Tibial nerve (tissue), 4 donors: ENCODE data around the gene SLC2A2. TPM values are rescaled to one million over a fixed set of nuclear protein-coding genes. Genes with fewer than 3 reads are reported as not detected.

Experiments used
- DNase-seq, 2 donors: peaks; one replicate each; pipeline ENCODE4 v3.0.0-alpha.2; 2019; ENCODE audit warnings: low spot score in 2 of 2
- H3K27ac ChIP-seq, 4 donors: fragments of 200-600 bp; sonication (generic) in 3 of 4; one replicate each; pipeline ENCODE4 v1.5.1; 2017 to 2019; ENCODE audit warnings: mild to moderate bottlenecking in 1 of 4
- H3K27me3 ChIP-seq, 2 donors: fragments of 200-600 bp; sonication (generic) in 1 of 2; one replicate each; pipeline versions ENCODE4 v1.5.1 to v1.6.0; 2017 to 2019
- H3K36me3 ChIP-seq, 3 donors: fragments of 200-600 bp; sonication (generic); one replicate each; pipeline ENCODE4 v1.5.1; 2018 to 2019
- H3K4me1 ChIP-seq, 4 donors: fragments of 200-600 bp; sonication (generic) in 3 of 4; one replicate each; pipeline ENCODE4 v1.5.1; 2017 to 2019
- H3K4me3 ChIP-seq, 4 donors: fragments of 200-600 bp; sonication (generic) in 3 of 4; one replicate each; pipeline ENCODE4 v1.5.1; 2017 to 2019; ENCODE audit warnings: mild to moderate bottlenecking in 1 of 4, moderate library complexity in 1 of 4
- H3K9me3 ChIP-seq, 4 donors: fragments of 200-600 bp; sonication (generic) in 3 of 4; one replicate each; pipeline ENCODE4 v1.5.1; 2017 to 2019
- CTCF ChIP-seq, 5 experiments: fragments of 200-600 bp in 3 of 5; fragments of 450-650 bp in 2 of 5; sonication (generic) in 3 of 5; IDR thresholded peaks; one replicate each; pipeline ENCODE4 v1.5.1; 2016 to 2019; ENCODE audit warnings: antibody characterized with exemption in 5 of 5, mild to moderate bottlenecking in 3 of 5, moderate library complexity in 2 of 5
- EP300 ChIP-seq, 2 donors: sonication (generic); formaldehyde crosslinking; IDR thresholded peaks; one replicate each; pipeline ENCODE4 v1.6.1; 2017; ENCODE audit warnings: antibody characterized with exemption in 2 of 2, mild to moderate bottlenecking in 1 of 2
- POLR2A ChIP-seq, 2 donors: fragments of 450-650 bp; IDR thresholded peaks; one replicate each; pipeline ENCODE4 v1.6.1; 2017; ENCODE audit warnings: antibody characterized with exemption in 2 of 2, mild to moderate bottlenecking in 2 of 2, moderate library complexity in 2 of 2
- WGBS, 2 donors: methylation state at CpG; one replicate each; pipeline ENCODE4 v1.1.5; 2018; 5-methylcytosine and 5-hydroxymethylcytosine counted together
- total RNA-seq, 4 donors: library from RNA; depleted of rRNA; stranded (reverse); fragments of >200 nt; gene quantifications; one replicate each; pipeline ENCODE4 v1.1.0, GENCODE V29; 2016

Gene SLC2A2
- total RNA-seq, 4 donors from 2014 or later = not detected

DNA sequence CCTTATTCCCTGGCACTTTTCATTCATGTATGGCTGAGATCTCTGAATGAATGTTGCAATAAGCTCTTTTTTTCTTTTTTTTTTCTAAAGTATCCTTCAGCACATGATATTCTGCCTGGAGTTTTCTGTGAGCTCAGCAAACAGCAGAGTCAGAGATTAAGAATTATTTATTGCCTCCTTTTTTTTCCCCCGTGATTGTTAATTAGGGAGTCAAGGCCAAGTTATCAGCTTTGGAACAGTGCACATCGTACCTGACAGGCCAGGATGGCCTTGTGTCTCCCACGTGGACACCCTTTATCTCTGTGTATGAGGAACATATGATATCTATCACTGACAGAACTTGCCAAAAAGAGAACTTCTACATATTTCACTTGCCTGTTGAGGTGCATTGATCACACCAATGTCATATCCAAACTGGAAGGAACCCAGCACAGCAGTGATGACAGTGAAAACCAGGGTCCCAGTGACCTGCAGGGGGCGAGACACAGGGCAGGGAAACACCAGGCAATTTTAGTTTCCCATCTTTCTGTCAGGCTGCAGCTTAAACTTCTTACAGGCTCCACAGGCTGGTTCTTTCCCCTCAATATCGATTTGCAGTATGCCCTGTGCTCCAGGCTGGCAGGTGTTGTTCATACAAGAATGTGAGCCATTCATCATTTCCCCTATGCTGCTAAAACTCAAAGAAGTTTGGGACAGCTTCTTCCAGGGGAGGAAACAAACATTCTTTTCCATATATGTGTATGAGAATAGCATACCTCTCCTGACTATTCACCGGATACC, 8.2 kb downstream of the SLC2A2 start:
- WGBS, 2 donors = 67 to 72% methylated on average over 6 of the region's 6 CpGs
- TF ChIP-seq CTCF (IDR thresholded peaks at IDR 0.05) (no peak), EP300 (IDR thresholded peaks at IDR 0.05) (no peak), POLR2A (IDR thresholded peaks at IDR 0.05) (no peak)

DNA sequence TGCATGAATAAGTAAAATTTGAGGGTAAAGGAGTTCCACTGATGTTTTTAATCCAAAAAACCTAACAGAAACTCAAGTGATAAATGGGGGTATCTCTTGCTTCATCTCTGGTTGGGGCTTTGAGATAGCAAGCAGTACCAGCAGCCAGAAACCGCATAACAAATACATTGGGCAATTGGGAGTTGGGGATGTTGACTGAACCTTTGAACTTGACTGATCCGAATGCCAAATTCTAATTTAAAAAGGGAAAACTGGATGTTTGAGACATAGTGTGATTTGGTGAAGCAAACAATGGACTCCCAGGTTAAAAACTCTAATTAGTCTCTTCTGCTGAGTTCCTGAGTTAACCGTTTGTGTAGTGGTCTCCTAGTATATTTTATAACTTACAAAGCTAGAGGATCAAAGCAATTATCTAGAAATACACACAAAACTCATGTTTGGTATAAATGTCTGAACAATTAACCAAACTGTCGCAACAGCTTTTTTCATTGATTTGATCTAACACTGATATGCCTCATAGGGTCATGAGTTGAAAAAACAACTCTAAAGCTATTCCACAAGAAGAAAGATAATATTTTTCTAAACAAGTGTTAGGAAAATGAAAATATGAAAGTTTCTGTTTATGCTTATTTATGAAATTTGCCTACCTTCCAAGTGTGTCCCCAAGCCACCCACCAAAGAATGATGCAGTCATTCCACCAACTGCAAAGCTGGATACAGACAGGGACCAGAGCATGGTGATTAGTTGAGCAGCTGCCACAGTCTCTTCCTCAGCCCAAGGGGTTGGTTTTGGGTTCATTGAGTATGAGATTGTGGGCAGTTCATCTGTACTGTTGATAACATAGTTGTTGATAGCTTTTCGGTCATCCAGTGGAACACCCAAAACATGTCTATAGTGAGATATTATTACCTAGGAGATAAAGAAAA, 12.4 kb downstream of the SLC2A2 start:
- H3K4me1 ChIP-seq = peaks cover 0 to 7% (median 0%) of the 10 kb centered on the region in 4 donors
- H3K4me3 ChIP-seq = no peak overlapping the region
- H3K27me3 ChIP-seq = no peaks in the 10 kb centered on the region
- 57 to 62% methylated on average over 5 of the region's 5 CpGs for whole genome bisulfite sequencing, 2 donors
- no peak overlapping the region for H3K27ac ChIP-seq
- no peak for TF ChIP-seq EP300 (IDR thresholded peaks at IDR 0.05)
- TF ChIP-seq CTCF (IDR thresholded peaks at IDR 0.05) = no peak
- TF ChIP-seq POLR2A (IDR thresholded peaks at IDR 0.05) = no peak
- H3K9me3 ChIP-seq = no peaks in the 10 kb centered on the region
- H3K36me3 ChIP-seq = no peaks in the 10 kb centered on the region
- no peak for DNase-seq

More for the DNA sequence above, 8.2 kb downstream of the SLC2A2 start:
- DNase-seq = no peak
- H3K27me3 ChIP-seq = no peaks in the 10 kb centered on the region
- H3K27ac ChIP-seq = no peak overlapping the region
- peaks cover 0 to 7% (median 0%) of the 10 kb centered on the region in 4 donors for H3K4me1 ChIP-seq
- H3K36me3 ChIP-seq = no peaks in the 10 kb centered on the region
- no peaks in the 10 kb centered on the region for H3K9me3 ChIP-seq
- no peak overlapping the region for H3K4me3 ChIP-seq

GRCh38 chr3:171011873-171012336, 14.6 kb downstream of the SLC2A2 start:
- H3K4me3 ChIP-seq = no peak overlapping the region

DNA sequence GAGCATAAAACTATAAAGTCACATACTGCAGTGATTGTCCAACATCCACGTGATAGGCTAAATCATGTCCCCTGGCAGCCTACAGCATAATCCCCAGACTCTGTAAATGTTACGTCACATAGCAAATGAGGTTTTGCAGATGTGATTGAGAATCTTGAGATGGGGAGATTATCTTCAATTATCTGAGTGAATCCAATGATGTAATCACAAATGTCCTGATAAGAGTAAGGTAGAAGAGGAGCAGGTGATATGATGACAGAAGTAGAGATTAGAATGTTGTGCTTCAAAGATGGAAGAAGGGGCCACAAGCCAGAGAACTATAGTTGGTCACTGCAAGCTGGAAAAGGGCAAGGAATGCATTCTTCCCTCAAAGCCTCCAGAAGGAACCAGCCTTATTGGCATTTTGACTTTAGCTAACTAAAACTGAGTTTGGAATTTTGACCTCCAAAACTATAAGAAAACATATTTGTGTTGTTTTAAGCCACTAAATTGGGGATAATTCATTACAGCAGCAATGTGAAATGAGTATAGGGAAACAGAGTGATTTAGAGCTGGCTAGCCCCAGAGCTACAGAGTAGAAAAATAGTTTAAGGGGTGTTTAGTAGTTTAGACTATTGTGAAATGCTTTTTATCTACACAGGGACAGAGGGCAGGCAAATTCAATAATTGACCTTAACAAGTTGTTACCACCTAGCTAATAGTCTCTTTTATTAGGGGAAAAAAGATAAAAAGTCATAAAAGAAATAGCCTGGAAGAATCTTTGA, 15.2 kb downstream of the SLC2A2 start:
- WGBS, 2 donors = 74 to 83% methylated on average over 2 of the region's 2 CpGs

More at GRCh38 chr3:171011873-171012336, 14.6 kb downstream of the SLC2A2 start:
- WGBS, 2 donors = 82 to 92% methylated on average over 4 of the region's 4 CpGs
- no peaks in the 10 kb centered on the region for H3K36me3 ChIP-seq
- H3K27ac ChIP-seq = no peak overlapping the region
- H3K4me1 ChIP-seq = peaks cover 0 to 7% (median 0%) of the 10 kb centered on the region in 4 donors
- TF ChIP-seq EP300 (IDR thresholded peaks at IDR 0.05) = no peak
- no peak for TF ChIP-seq POLR2A (IDR thresholded peaks at IDR 0.05)
- TF ChIP-seq CTCF (IDR thresholded peaks at IDR 0.05) = no peak
- H3K27me3 ChIP-seq = no peaks in the 10 kb centered on the region
- no peaks in the 10 kb centered on the region for H3K9me3 ChIP-seq
- no peak for DNase-seq

More for the DNA sequence above, 15.2 kb downstream of the SLC2A2 start:
- no peaks in the 10 kb centered on the region for H3K27me3 ChIP-seq
- DNase-seq = no peak
- no peaks in the 10 kb centered on the region for H3K36me3 ChIP-seq
- H3K4me3 ChIP-seq = no peak overlapping the region
- peaks cover 0 to 7% (median 0%) of the 10 kb centered on the region in 4 donors for H3K4me1 ChIP-seq
- H3K9me3 ChIP-seq = no peaks in the 10 kb centered on the region
- no peak overlapping the region for H3K27ac ChIP-seq
- no peak for TF ChIP-seq EP300 (IDR thresholded peaks at IDR 0.05)
- no peak for TF ChIP-seq CTCF (IDR thresholded peaks at IDR 0.05)
- TF ChIP-seq POLR2A (IDR thresholded peaks at IDR 0.05) = no peak
